CD4-positive, alpha-beta T cell treated with Interleukin-10 for 1 hour (primary cell): ENCODE measurements around the gene CRTC3.

ENCODE experiments used
- DNase-seq: peaks from one replicate; pipeline ENCODE4 v3.0.0-alpha.2; 2020

CRTC3 gene

GRCh38 chr15:90597577-90597976 lies 67.9 kb downstream of the CRTC3 start:
- DNase-seq = peak; percentile 61

GRCh38 chr15:90598031-90598577 lies 68.4 kb downstream of the CRTC3 start:
- DNase-seq = peak; percentile 36

GRCh38 chr15:90598679-90599078 lies 69.0 kb downstream of the CRTC3 start:
- no peak for DNase-seq

- DNase-seq = no peak
Measured at GRCh38 chr15:90599116-90599515, 69.4 kb downstream of the CRTC3 start.

- no peak for DNase-seq
Measured at GRCh38 chr15:90599644-90600043, 69.9 kb downstream of the CRTC3 start.

- DNase-seq = no peak
Measured at GRCh38 chr15:90600954-90601353, 71.2 kb downstream of the CRTC3 start.

- DNase-seq = peak; percentile 69
Measured at GRCh38 chr15:90603893-90604292, 74.2 kb downstream of the CRTC3 start.

- DNase-seq = no peak
Measured at GRCh38 chr15:90606641-90607040, 76.9 kb downstream of the CRTC3 start.

- DNase-seq = no peak
Measured at GRCh38 chr15:90607361-90607760, 77.6 kb downstream of the CRTC3 start.

GRCh38 chr15:90609242-90610180 lies 79.8 kb downstream of the CRTC3 start:
- no peak for DNase-seq

- no peak for DNase-seq
Measured at GRCh38 chr15:90610190-90610589, 80.5 kb downstream of the CRTC3 start.

GRCh38 chr15:90611157-90611556 lies 81.4 kb downstream of the CRTC3 start:
- no peak for DNase-seq

- DNase-seq = no peak
Measured at GRCh38 chr15:90617171-90617570, 87.4 kb downstream of the CRTC3 start.

- no peak for DNase-seq
Measured at GRCh38 chr15:90617668-90618097, 88.0 kb downstream of the CRTC3 start.

- DNase-seq = no peak
Measured at GRCh38 chr15:90618330-90619125, 88.8 kb downstream of the CRTC3 start.

GRCh38 chr15:90619468-90619867 lies 89.7 kb downstream of the CRTC3 start:
- no peak for DNase-seq

GRCh38 chr15:90619939-90620338 lies 90.2 kb downstream of the CRTC3 start:
- DNase-seq = no peak

- DNase-seq = peak; percentile 25
Measured at GRCh38 chr15:90620379-90621067, 90.8 kb downstream of the CRTC3 start.

- DNase-seq = no peak
Measured at GRCh38 chr15:90623854-90624253, 94.1 kb downstream of the CRTC3 start.

GRCh38 chr15:90624278-90624981 lies 94.7 kb downstream of the CRTC3 start:
- no peak for DNase-seq

GRCh38 chr15:90625037-90625436 lies 95.3 kb downstream of the CRTC3 start:
- no peak for DNase-seq

GRCh38 chr15:90629217-90629616 lies 99.5 kb downstream of the CRTC3 start:
- no peak for DNase-seq
